ENCODE results near the gene CNOT1.

CNOT1 gene

GRCh38 chr16:58510776-58511628 is 118.6 kb downstream of the CNOT1 start:
- no peak for DNase-seq (ENCODE audit: insufficient read length)
- TF ChIP-seq TAF1 (IDR thresholded peaks at IDR 0.05; ENCODE audit: borderline replicate concordance, low read depth, low read length): no peak
- no peak for TF ChIP-seq POLR2A (IDR thresholded peaks at IDR 0.05; ENCODE audit: low read depth, low read length)
- TF ChIP-seq POLR2AphosphoS5 (IDR thresholded peaks at IDR 0.05; ENCODE audit: low read depth, low read length): no peak
- FAIRE-seq: no peak

- DNase-seq (ENCODE audit: insufficient read length) (no peak), FAIRE-seq (no peak)
- no peak for TF ChIP-seq POLR2AphosphoS5 (IDR thresholded peaks at IDR 0.05; ENCODE audit: low read depth, low read length)
- no peak for TF ChIP-seq TAF1 (IDR thresholded peaks at IDR 0.05; ENCODE audit: borderline replicate concordance, low read depth, low read length)
- TF ChIP-seq POLR2A (IDR thresholded peaks at IDR 0.05; ENCODE audit: low read depth, low read length): no peak
Observed at GRCh38 chr16:58510097-58510775, 119.4 kb downstream of the CNOT1 start.

- no peak for FAIRE-seq
Observed at GRCh38 chr16:58509256-58510096, 120.2 kb downstream of the CNOT1 start.

GRCh38 chr16:58508671-58509251 is 120.9 kb downstream of the CNOT1 start:
- no peak for FAIRE-seq
- DNase-seq (ENCODE audit: insufficient read length): no peak
- no peak for TF ChIP-seq POLR2AphosphoS5 (IDR thresholded peaks at IDR 0.05; ENCODE audit: low read depth, low read length)
- TF ChIP-seq TAF1 (IDR thresholded peaks at IDR 0.05; ENCODE audit: borderline replicate concordance, low read depth, low read length): no peak
- no peak for TF ChIP-seq POLR2A (IDR thresholded peaks at IDR 0.05; ENCODE audit: low read depth, low read length)

More at GRCh38 chr16:58509256-58510096, 120.2 kb downstream of the CNOT1 start:
- no peak for DNase-seq (ENCODE audit: insufficient read length)
- TF ChIP-seq POLR2A (IDR thresholded peaks at IDR 0.05; ENCODE audit: low read depth, low read length): no peak
- no peak for TF ChIP-seq POLR2AphosphoS5 (IDR thresholded peaks at IDR 0.05; ENCODE audit: low read depth, low read length)
- no peak for TF ChIP-seq TAF1 (IDR thresholded peaks at IDR 0.05; ENCODE audit: borderline replicate concordance, low read depth, low read length)

- DNase-seq (ENCODE audit: insufficient read length) (no peak), FAIRE-seq (no peak)
- no peak for TF ChIP-seq POLR2A (IDR thresholded peaks at IDR 0.05; ENCODE audit: low read depth, low read length)
- TF ChIP-seq POLR2AphosphoS5 (IDR thresholded peaks at IDR 0.05; ENCODE audit: low read depth, low read length): no peak
- TF ChIP-seq TAF1 (IDR thresholded peaks at IDR 0.05; ENCODE audit: borderline replicate concordance, low read depth, low read length): no peak
Observed at GRCh38 chr16:58507963-58508670, 121.5 kb downstream of the CNOT1 start.

GRCh38 chr16:58507195-58507962 is 122.2 kb downstream of the CNOT1 start:
- DNase-seq (ENCODE audit: insufficient read length) (no peak), FAIRE-seq (no peak)
- TF ChIP-seq POLR2A (IDR thresholded peaks at IDR 0.05; ENCODE audit: low read depth, low read length) (no peak), POLR2AphosphoS5 (IDR thresholded peaks at IDR 0.05; ENCODE audit: low read depth, low read length) (no peak), TAF1 (IDR thresholded peaks at IDR 0.05; ENCODE audit: borderline replicate concordance, low read depth, low read length) (no peak)

GRCh38 chr16:58506241-58507194 is 123.1 kb downstream of the CNOT1 start:
- FAIRE-seq (no peak), DNase-seq (ENCODE audit: insufficient read length) (no peak)
- TF ChIP-seq POLR2AphosphoS5 (IDR thresholded peaks at IDR 0.05; ENCODE audit: low read depth, low read length) (no peak), POLR2A (IDR thresholded peaks at IDR 0.05; ENCODE audit: low read depth, low read length) (no peak), TAF1 (IDR thresholded peaks at IDR 0.05; ENCODE audit: borderline replicate concordance, low read depth, low read length) (no peak)

GRCh38 chr16:58503863-58504688 is 125.5 kb downstream of the CNOT1 start:
- DNase-seq (ENCODE audit: insufficient read length) (no peak), FAIRE-seq (no peak)
- TF ChIP-seq POLR2A (IDR thresholded peaks at IDR 0.05; ENCODE audit: low read depth, low read length): no peak
- no peak for TF ChIP-seq POLR2AphosphoS5 (IDR thresholded peaks at IDR 0.05; ENCODE audit: low read depth, low read length)
- TF ChIP-seq TAF1 (IDR thresholded peaks at IDR 0.05; ENCODE audit: borderline replicate concordance, low read depth, low read length): no peak

All from GM12892 (cell line).